ENCODE measurements around the gene GHRHR.

GHRHR gene

GRCh38 chr7:30985756-30986155, 22.0 kb downstream of the GHRHR start:
- no peak for DNase-seq (ENCODE audit: low read depth)

- no peak for DNase-seq (ENCODE audit: low read depth)
Observed at GRCh38 chr7:30986331-30986730, 22.6 kb downstream of the GHRHR start.

GRCh38 chr7:30986738-30987137, 23.0 kb downstream of the GHRHR start:
- no peak for DNase-seq (ENCODE audit: low read depth)

- no peak for DNase-seq (ENCODE audit: low read depth)
Observed at GRCh38 chr7:30987178-30987577, 23.4 kb downstream of the GHRHR start.

- no peak for DNase-seq (ENCODE audit: low read depth)
Observed at GRCh38 chr7:30987936-30988335, 24.2 kb downstream of the GHRHR start.

- no peak for DNase-seq (ENCODE audit: low read depth)
Observed at GRCh38 chr7:30988351-30989005, 24.7 kb downstream of the GHRHR start.

- DNase-seq (ENCODE audit: low read depth), result no peak
Observed at GRCh38 chr7:30989008-30989823, 25.5 kb downstream of the GHRHR start.

- DNase-seq (ENCODE audit: low read depth), result no peak
Observed at GRCh38 chr7:30989824-30990672, 26.3 kb downstream of the GHRHR start.

- no peak for DNase-seq (ENCODE audit: low read depth)
Observed at GRCh38 chr7:30990673-30991170, 27.0 kb downstream of the GHRHR start.

GRCh38 chr7:30992414-30992813, 28.7 kb downstream of the GHRHR start:
- DNase-seq (ENCODE audit: low read depth), result no peak

GRCh38 chr7:30994206-30995100, 30.7 kb downstream of the GHRHR start:
- DNase-seq (ENCODE audit: low read depth), result no peak

GRCh38 chr7:30995536-30995935, 31.8 kb downstream of the GHRHR start:
- no peak for DNase-seq (ENCODE audit: low read depth)

- DNase-seq (ENCODE audit: low read depth), result no peak
Observed at GRCh38 chr7:30996256-30996655, 32.5 kb downstream of the GHRHR start.

- DNase-seq (ENCODE audit: low read depth), result no peak
Observed at GRCh38 chr7:30996883-30997282, 33.1 kb downstream of the GHRHR start.

- DNase-seq (ENCODE audit: low read depth), result no peak
Observed at GRCh38 chr7:30997316-30997715, 33.6 kb downstream of the GHRHR start.

GRCh38 chr7:30998180-30998579, 34.4 kb downstream of the GHRHR start:
- no peak for DNase-seq (ENCODE audit: low read depth)

- no peak for DNase-seq (ENCODE audit: low read depth)
Observed at GRCh38 chr7:31000161-31000693, 36.5 kb downstream of the GHRHR start.

- DNase-seq (ENCODE audit: low read depth), result no peak
Observed at GRCh38 chr7:31000779-31001178, 37.0 kb downstream of the GHRHR start.

GRCh38 chr7:31002256-31002655, 38.5 kb downstream of the GHRHR start:
- no peak for DNase-seq (ENCODE audit: low read depth)

GRCh38 chr7:31003097-31003496, 39.3 kb downstream of the GHRHR start:
- DNase-seq (ENCODE audit: low read depth), result no peak

GRCh38 chr7:31003721-31004120, 40.0 kb downstream of the GHRHR start:
- DNase-seq (ENCODE audit: low read depth), result no peak

All from stimulated activated CD8-positive, alpha-beta memory T cell treated with anti-CD3 and anti-CD28 coated beads, Interleukin-4, amount 100 ng/mL, for 24 hours (primary cell).